HUES48 (cell line): ENCODE data around the gene OSCP1.
A peak's percentile ranks its signal among the peaks of the same experiment; 100 is the strongest.

Source experiments
- H3K27ac ChIP-seq: one replicate; pipeline ENCODE4 v1.7.0; 2013; ENCODE audit warnings: low read depth, low read length, inconsistent platforms
- H3K27me3 ChIP-seq: 2 replicates; pipeline ENCODE4 v1.6.1; 2013; ENCODE audit warnings: mild to moderate bottlenecking, low read length; ENCODE audit not compliant: control insufficient read depth, insufficient read depth
- H3K36me3 ChIP-seq: 2 replicates; pipeline ENCODE4 v1.6.1; 2013; ENCODE audit warnings: low read length; ENCODE audit not compliant: control insufficient read depth, insufficient read depth
- H3K4me1 ChIP-seq: 2 replicates; pipeline ENCODE4 v1.6.1; 2013; ENCODE audit warnings: mild to moderate bottlenecking, low read length; ENCODE audit not compliant: control insufficient read depth, insufficient read depth
- H3K4me3 ChIP-seq: 2 replicates; pipeline ENCODE4 v1.5.1; 2013; ENCODE audit warnings: mild to moderate bottlenecking, low read depth, low read length
- H3K9ac ChIP-seq: 2 replicates; pipeline ENCODE4 v1.6.1; 2013; ENCODE audit warnings: mild to moderate bottlenecking, low read depth, low read length, moderate library complexity
- H3K9me3 ChIP-seq: 2 replicates; pipeline ENCODE4 v1.6.1; 2013; ENCODE audit warnings: low read length; ENCODE audit not compliant: control insufficient read depth, insufficient read depth

The OSCP1 gene

DNA sequence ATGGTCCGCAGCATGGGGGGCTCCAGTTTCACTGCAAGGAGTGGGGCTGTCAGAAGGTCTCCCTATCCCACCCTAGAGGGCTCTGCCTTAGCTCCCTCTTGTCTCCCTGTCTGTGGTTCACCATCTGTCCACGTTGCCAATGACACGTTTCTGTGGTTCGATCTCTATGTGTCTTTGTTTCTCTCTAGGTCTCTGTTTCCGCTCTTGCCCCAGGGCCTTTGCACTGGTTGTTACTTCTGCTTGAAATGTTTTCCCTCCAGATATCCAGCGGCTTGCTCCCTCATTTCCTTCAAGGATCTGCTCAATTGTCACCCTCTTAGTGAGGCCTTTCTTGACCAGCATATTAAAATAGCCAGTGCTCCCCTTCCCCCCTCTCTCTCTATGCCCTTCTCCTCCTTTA is 22.4 kb upstream of the OSCP1 start:
- Histone ChIP-seq H3K4me3 (no peak overlapping the region), H3K36me3 (no peaks in the 10 kb centered on the region), H3K27ac (no peak overlapping the region), H3K9ac (no peak overlapping the region), H3K27me3 (peaks cover 15% of the 10 kb centered on the region), H3K9me3 (no peaks in the 10 kb centered on the region), H3K4me1 (no peaks in the 10 kb centered on the region)

DNA sequence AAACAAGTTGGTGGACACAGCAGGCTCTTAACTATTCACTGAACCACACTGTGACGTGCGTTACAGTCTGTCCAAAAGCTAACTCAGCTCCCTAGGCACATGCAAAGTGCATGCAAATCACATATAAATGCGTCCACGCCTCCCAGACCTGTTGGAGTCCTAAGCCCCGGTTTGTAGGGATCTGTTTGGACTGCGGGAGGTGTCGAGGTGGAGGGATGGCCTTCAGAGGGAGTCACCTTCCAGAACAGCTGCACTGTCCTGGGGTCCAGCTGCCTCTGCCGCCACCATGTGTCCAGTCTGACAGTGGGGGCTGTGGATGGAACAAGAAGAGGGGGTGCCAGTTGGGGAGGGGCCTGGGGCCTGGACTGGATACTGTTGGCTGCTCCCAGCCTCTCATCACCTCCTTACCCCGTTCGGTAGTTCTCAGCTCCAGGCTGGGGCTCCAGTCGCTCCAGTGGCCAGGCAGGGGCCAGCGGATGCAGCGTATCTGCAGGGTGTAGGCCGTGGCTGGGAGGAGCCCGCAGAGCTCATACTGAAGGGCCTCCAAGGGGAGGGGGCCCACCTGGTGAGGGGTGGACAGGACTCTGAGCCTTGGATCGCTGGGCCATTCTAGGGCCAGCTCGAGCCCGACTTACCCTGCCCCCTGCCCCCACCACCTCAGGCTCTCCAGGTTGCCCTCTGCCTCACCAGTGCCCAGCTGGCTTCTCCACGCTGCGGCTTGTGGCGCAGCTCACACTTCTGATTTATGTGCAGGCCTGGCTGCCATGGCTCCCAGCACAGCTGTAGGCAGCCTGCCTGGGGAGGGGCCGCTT is 21.8 kb upstream of the OSCP1 start:
- Histone ChIP-seq H3K27ac (no peak overlapping the region), H3K36me3 (no peaks in the 10 kb centered on the region), H3K9ac (no peak overlapping the region), H3K27me3 (peaks cover 22% of the 10 kb centered on the region), H3K4me3 (no peak overlapping the region), H3K9me3 (no peaks in the 10 kb centered on the region), H3K4me1 (no peaks in the 10 kb centered on the region)

DNA sequence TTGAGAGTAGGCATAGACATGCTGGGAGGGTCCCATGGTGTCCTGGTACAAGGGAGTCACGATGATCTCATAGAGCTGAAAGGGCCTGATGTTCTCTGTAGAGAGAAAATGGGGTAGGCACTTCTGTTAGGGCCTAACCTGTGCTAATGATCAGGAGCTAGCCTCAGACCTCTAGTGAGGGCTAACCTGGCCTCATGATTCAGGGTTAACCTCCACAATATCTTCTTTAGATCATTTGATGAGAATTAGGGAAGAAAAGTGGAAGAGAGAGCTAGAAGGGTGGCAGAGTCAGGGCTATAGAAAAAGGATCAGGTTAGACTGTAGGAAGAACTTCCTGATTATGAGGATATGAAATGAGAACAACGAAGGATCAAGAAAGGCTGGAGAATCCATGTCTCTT is 18.9 kb upstream of the OSCP1 start:
- H3K9ac ChIP-seq: no peak overlapping the region
- H3K4me3 ChIP-seq: no peak overlapping the region
- no peaks in the 10 kb centered on the region for H3K9me3 ChIP-seq
- peaks cover 42% of the 10 kb centered on the region for H3K27me3 ChIP-seq
- H3K4me1 ChIP-seq: peaks cover 10% of the 10 kb centered on the region; the same call in 1 of the 2 replicates
- H3K36me3 ChIP-seq: no peaks in the 10 kb centered on the region
- no peak overlapping the region for H3K27ac ChIP-seq

- Histone ChIP-seq H3K9me3 (no peaks in the 10 kb centered on the region), H3K4me1 (peaks cover 10% of the 10 kb centered on the region; the same call in 1 of the 2 replicates), H3K27ac (no peak overlapping the region), H3K9ac (no peak overlapping the region), H3K36me3 (no peaks in the 10 kb centered on the region), H3K4me3 (no peak overlapping the region), H3K27me3 (peaks cover 42% of the 10 kb centered on the region)
Measured at GRCh38 chr1:36467700-36468455, 17.6 kb upstream of the OSCP1 start.

DNA sequence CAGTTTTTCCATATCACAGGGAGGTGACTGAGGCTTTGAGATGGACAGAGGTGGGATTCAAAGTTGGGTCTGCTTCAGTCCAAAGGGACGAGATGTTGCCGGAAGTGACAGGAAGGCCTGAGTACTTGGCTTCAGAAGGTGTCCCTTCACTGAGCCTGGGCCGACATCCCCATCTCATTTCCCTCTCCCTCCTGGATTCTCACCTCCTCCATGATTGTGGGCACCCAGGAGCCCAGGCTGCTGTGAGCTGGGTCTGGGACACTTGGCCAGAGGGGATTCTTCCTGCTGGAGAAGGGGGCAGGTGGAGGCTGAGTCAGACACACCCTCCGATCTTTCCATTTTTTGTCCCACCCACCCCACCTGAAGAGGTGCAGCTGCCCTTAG is 16.8 kb upstream of the OSCP1 start:
- Histone ChIP-seq H3K27me3 (peaks cover 42% of the 10 kb centered on the region), H3K36me3 (peaks cover 6% of the 10 kb centered on the region), H3K9me3 (no peaks in the 10 kb centered on the region), H3K4me3 (no peak overlapping the region), H3K27ac (no peak overlapping the region), H3K4me1 (peaks cover 10% of the 10 kb centered on the region; the same call in 1 of the 2 replicates), H3K9ac (no peak overlapping the region)

DNA sequence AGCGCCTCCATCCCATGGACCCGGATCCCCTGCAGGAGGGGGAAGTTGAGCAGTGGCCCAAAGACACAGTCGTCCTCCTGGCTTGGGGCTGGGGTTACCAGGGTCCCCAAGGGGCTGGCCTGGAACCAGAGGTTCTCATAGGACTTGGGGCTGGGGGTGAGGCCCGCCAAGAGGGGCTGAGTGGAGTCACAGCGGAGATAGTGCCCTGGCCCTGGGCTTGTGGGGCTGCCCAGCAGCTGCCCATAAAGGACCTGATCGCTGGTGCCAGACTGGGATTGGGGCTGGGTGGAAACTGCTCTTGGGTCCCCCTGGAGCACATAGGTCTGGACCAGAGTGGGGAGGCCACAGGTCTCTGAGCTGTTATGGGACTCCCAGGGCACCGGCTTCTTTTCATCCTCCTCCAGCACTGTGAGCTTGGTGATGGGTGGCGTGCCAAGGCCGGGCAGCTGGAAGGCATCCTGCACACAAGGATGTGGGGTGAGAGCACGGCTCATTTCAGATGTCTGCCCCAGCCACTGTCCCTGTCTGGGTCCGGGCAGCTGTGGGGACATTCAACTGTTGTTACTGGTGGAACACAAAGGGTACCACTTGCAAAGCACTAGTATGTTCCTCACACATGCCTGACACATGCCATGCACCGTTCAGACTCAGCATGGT is 16.2 kb upstream of the OSCP1 start:
- Histone ChIP-seq H3K27me3 (peaks cover 39% of the 10 kb centered on the region), H3K4me3 (no peak overlapping the region), H3K36me3 (peaks cover 11% of the 10 kb centered on the region), H3K9me3 (no peaks in the 10 kb centered on the region), H3K27ac (no peak overlapping the region), H3K4me1 (peaks cover 10% of the 10 kb centered on the region; the same call in 1 of the 2 replicates), H3K9ac (no peak overlapping the region)

GRCh38 chr1:36465731-36466369 is 15.6 kb upstream of the OSCP1 start:
- H3K36me3 ChIP-seq: peaks cover 18% of the 10 kb centered on the region

GRCh38 chr1:36464605-36465393 is 14.5 kb upstream of the OSCP1 start:
- Histone ChIP-seq H3K4me1 (peaks cover 10% of the 10 kb centered on the region; the same call in 1 of the 2 replicates), H3K9me3 (no peaks in the 10 kb centered on the region), H3K27ac (peak overlapping the region; percentile 87)

More at GRCh38 chr1:36465731-36466369, 15.6 kb upstream of the OSCP1 start:
- H3K4me1 ChIP-seq: peaks cover 10% of the 10 kb centered on the region; the same call in 1 of the 2 replicates
- no peak overlapping the region for H3K27ac ChIP-seq
- no peak overlapping the region for H3K9ac ChIP-seq
- peaks cover 39% of the 10 kb centered on the region for H3K27me3 ChIP-seq
- H3K4me3 ChIP-seq: no peak overlapping the region
- H3K9me3 ChIP-seq: no peaks in the 10 kb centered on the region

GRCh38 chr1:36463803-36464604 is 13.8 kb upstream of the OSCP1 start, which contains the start of gene MRPS15:
MRPS15 (minus strand) TSS chr1:36464384; CDS start chr1:36464275, 109 bp downstream.
- peak within 1 kb of the TSS; percentile 95 for H3K9ac ChIP-seq
- H3K9me3 ChIP-seq: no peaks in the 10 kb centered on the region
- H3K4me3 ChIP-seq: peak within 1 kb of the TSS; percentile 97
- peaks cover 39% of the 10 kb centered on the region for H3K27me3 ChIP-seq
- H3K27ac ChIP-seq: peak within 1 kb of the TSS; percentile 87
- peaks cover 10% of the 10 kb centered on the region; the same call in 1 of the 2 replicates for H3K4me1 ChIP-seq
- peaks cover 34% of the 10 kb centered on the region for H3K36me3 ChIP-seq

More at GRCh38 chr1:36464605-36465393, 14.5 kb upstream of the OSCP1 start:
- peaks cover 26% of the 10 kb centered on the region for H3K36me3 ChIP-seq
- peak overlapping the region; percentile 95 for H3K9ac ChIP-seq
- peaks cover 39% of the 10 kb centered on the region for H3K27me3 ChIP-seq
- peak overlapping the region; percentile 97 for H3K4me3 ChIP-seq
